GM10266 (cell line): ENCODE results near the gene ZFX.

ENCODE experiments used
- DNase-seq: peaks from one replicate; pipeline ENCODE4 v3.0.0; 2012; ENCODE audit errors: extremely low spot score
- CTCF ChIP-seq: IDR thresholded peaks from 2 replicates; pipeline ENCODE4 v1.5.1; 2012; ENCODE audit warnings: mild to moderate bottlenecking, low read depth; ENCODE audit not compliant: control insufficient read depth, insufficient read depth; ENCODE audit errors: missing control alignments

The ZFX gene

GRCh38 chrX:24264383-24264782 lies 114.9 kb downstream of the ZFX start:
- DNase-seq = no peak
- no peak for TF ChIP-seq CTCF
